ENCODE measurements around the gene CNTD1. TPM values are rescaled to one million over a fixed set of nuclear protein-coding genes. Genes with fewer than 3 reads are reported as not detected.

CNTD1 gene
- total and polyA plus RNA-seq, 2 donors: 0.09 to 0.32 TPM

DNA sequence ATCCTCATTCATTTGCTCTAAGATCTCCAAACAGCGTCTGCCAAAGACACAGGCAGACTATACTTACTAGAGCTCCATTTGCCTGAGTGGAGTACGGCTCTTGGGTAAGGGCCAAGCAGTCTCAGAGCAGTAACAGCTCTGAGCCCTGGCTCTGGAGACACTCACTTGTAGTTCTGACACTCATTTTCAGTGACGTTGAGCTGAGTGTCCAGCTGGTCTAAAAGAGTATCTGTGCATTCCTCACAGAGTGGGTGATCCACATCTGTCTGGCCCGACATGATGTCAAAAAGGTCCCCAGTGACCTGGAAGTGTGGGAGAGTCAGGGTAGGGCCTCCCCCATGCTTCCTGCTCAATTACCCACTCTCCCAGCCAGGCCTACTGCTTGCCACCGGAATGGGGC, 19.7 kb downstream of the CNTD1 start:
- no peak for DNase-seq (ENCODE audit: low read depth in 6 of 9, low spot score in 9 of 9)
- H3K4me3 ChIP-seq (ENCODE audit: low read length in 2 of 2): no peak overlapping the region
- no peak overlapping the region for H3K27ac ChIP-seq (ENCODE audit: low read depth in 1 of 2, low read length in 1 of 2)
- H3K4me1 ChIP-seq (ENCODE audit: control insufficient read depth in 2 of 2, insufficient read depth in 2 of 2, low read length in 2 of 2): peaks cover 9% of the 10 kb centered on the region in 2 donors
- no peaks in the 10 kb centered on the region for H3K9me3 ChIP-seq (ENCODE audit: control insufficient read depth in 2 of 2, insufficient read depth in 1 of 2, low read length in 1 of 2)
- no peaks in the 10 kb centered on the region for H3K27me3 ChIP-seq (ENCODE audit: control insufficient read depth in 2 of 2, insufficient read depth in 1 of 2, low read length in 1 of 2)
- 97% methylated on average over 5 of the region's 5 CpGs for WGBS
- peaks cover 65 to 82% of the 10 kb centered on the region in 2 donors for H3K36me3 ChIP-seq (ENCODE audit: control insufficient read depth in 2 of 2, insufficient read depth in 2 of 2, low read length in 1 of 2)

DNA sequence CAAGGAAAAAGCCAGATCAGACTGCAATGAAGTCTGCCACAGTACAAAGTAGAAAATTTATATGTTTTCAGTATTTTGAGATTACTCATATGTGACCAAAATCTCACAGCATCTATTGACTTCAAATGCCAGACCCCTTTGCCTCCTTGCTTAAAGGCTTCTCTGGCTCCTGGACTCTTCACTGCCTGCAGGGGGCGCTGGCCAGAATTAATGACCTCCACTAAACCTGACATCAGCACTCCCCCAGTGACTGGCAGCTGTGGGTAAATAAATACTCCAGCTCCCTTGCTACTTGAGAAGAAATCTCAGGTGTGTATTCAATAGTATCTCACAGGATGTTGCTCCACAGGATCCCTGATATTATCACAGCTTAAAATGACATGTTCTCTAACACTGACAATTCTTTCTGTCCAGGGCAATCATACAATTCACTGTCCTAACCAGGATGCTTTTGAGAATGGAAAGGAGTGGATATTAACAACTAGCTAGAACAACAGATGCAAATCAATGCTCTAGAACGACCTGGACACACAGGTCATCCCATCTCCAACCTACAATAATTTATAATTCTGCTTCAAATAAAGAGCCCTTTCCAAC, 21.4 kb downstream of the CNTD1 start:
- peaks cover 52 to 66% of the 10 kb centered on the region in 2 donors for H3K36me3 ChIP-seq (ENCODE audit: control insufficient read depth in 2 of 2, insufficient read depth in 2 of 2, low read length in 1 of 2)
- peaks cover 12 to 13% of the 10 kb centered on the region in 2 donors for H3K4me1 ChIP-seq (ENCODE audit: control insufficient read depth in 2 of 2, insufficient read depth in 2 of 2, low read length in 2 of 2)
- no peak overlapping the region for H3K4me3 ChIP-seq (ENCODE audit: low read length in 2 of 2)
- no peaks in the 10 kb centered on the region for H3K27me3 ChIP-seq (ENCODE audit: control insufficient read depth in 2 of 2, insufficient read depth in 1 of 2, low read length in 1 of 2)
- no peak overlapping the region for H3K27ac ChIP-seq (ENCODE audit: low read depth in 1 of 2, low read length in 1 of 2)
- peak in 4 of 9 donors; percentile 28 to 56 (median 39) for DNase-seq (ENCODE audit: low read depth in 6 of 9, low spot score in 9 of 9)
- WGBS: 52% methylated on average over 2 of the region's 2 CpGs
- H3K9me3 ChIP-seq (ENCODE audit: control insufficient read depth in 2 of 2, insufficient read depth in 1 of 2, low read length in 1 of 2): no peaks in the 10 kb centered on the region

DNA sequence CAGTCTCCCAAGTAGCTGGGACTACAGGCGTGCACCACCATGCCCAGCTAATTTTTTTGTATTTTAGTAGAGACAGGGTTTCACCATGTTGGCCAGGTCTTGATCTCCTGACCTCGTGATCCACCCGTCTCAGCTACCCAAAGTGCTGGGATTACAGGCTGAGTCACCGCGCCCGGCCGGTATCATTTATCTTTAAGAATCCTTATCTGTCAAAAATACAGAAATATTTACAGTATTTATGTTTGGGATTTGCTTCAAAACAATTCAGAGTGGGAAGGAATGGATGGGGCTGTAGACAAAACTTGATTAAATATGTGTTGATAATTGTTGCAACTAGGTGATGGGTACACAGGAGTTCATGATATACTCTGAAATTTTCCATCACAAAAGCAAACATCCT, 22.5 kb downstream of the CNTD1 start:
- Histone ChIP-seq H3K4me1 (ENCODE audit: control insufficient read depth in 2 of 2, insufficient read depth in 2 of 2, low read length in 2 of 2) (peaks cover 12 to 13% of the 10 kb centered on the region in 2 donors), H3K9me3 (ENCODE audit: control insufficient read depth in 2 of 2, insufficient read depth in 1 of 2, low read length in 1 of 2) (no peaks in the 10 kb centered on the region), H3K27ac (ENCODE audit: low read depth in 1 of 2, low read length in 1 of 2) (no peak overlapping the region), H3K27me3 (ENCODE audit: control insufficient read depth in 2 of 2, insufficient read depth in 1 of 2, low read length in 1 of 2) (no peaks in the 10 kb centered on the region), H3K4me3 (ENCODE audit: low read length in 2 of 2) (no peak overlapping the region), H3K36me3 (ENCODE audit: control insufficient read depth in 2 of 2, insufficient read depth in 2 of 2, low read length in 1 of 2) (peaks cover 42 to 54% of the 10 kb centered on the region in 2 donors)
- WGBS: 98% methylated on average over 7 of the region's 7 CpGs
- no peak for DNase-seq (ENCODE audit: low read depth in 6 of 9, low spot score in 9 of 9)

DNA sequence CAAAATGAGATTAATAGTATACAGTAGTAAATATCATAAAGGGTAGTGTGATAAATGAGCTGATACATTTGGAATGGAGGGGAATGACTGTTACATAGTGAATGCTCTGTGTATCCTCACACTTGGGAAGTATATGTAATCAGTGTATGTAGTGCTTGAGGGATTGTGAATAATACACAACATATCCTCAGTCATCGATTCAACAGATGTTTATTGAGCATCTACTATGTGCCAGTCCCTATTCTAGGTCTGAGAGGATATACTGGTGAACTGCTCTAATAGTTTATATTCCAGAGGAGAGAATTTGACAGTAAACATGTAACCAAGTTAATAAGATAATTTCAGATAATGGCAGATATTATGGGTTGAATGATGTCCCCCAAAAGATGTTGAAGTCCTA, 28.8 kb downstream of the CNTD1 start:
- Histone ChIP-seq H3K36me3 (ENCODE audit: control insufficient read depth in 2 of 2, insufficient read depth in 2 of 2, low read length in 1 of 2) (peaks cover 0 to under 1% of the 10 kb centered on the region in 2 donors), H3K27me3 (ENCODE audit: control insufficient read depth in 2 of 2, insufficient read depth in 1 of 2, low read length in 1 of 2) (no peaks in the 10 kb centered on the region), H3K9me3 (ENCODE audit: control insufficient read depth in 2 of 2, insufficient read depth in 1 of 2, low read length in 1 of 2) (no peaks in the 10 kb centered on the region), H3K27ac (ENCODE audit: low read depth in 1 of 2, low read length in 1 of 2) (no peak overlapping the region), H3K4me3 (ENCODE audit: low read length in 2 of 2) (no peak overlapping the region), H3K4me1 (ENCODE audit: control insufficient read depth in 2 of 2, insufficient read depth in 2 of 2, low read length in 2 of 2) (peaks cover 11 to 14% of the 10 kb centered on the region in 2 donors)
- no peak for DNase-seq (ENCODE audit: low read depth in 6 of 9, low spot score in 9 of 9)
- 94% methylated on average over 1 of the region's 1 CpG for WGBS

DNA sequence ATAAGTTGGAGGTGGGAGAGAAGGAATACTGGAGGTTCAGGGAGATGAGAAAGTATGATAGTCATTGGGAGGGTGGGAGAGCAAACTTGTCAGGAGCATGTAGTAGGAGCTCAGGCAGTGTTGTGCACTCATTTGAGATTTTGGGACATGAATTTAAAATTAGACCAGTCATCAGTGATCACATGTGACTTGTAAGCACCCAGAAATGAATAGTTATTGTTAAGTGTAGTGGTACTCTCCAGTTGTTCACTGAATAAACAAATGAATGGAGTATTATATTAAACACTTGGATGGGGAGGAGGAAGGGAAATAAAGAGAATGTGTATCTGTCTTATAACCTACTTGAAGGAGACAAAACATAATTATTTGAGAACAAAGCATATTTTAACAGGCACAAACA, 32.3 kb downstream of the CNTD1 start:
- no peak for DNase-seq (ENCODE audit: low read depth in 6 of 9, low spot score in 9 of 9)
- Histone ChIP-seq H3K36me3 (ENCODE audit: control insufficient read depth in 2 of 2, insufficient read depth in 2 of 2, low read length in 1 of 2) (peaks cover 6 to 16% of the 10 kb centered on the region in 2 donors), H3K4me1 (ENCODE audit: control insufficient read depth in 2 of 2, insufficient read depth in 2 of 2, low read length in 2 of 2) (peaks cover 8% of the 10 kb centered on the region in 2 donors), H3K4me3 (ENCODE audit: low read length in 2 of 2) (no peak overlapping the region), H3K27me3 (ENCODE audit: control insufficient read depth in 2 of 2, insufficient read depth in 1 of 2, low read length in 1 of 2) (no peaks in the 10 kb centered on the region), H3K9me3 (ENCODE audit: control insufficient read depth in 2 of 2, insufficient read depth in 1 of 2, low read length in 1 of 2) (no peaks in the 10 kb centered on the region), H3K27ac (ENCODE audit: low read depth in 1 of 2, low read length in 1 of 2) (no peak overlapping the region)

DNA sequence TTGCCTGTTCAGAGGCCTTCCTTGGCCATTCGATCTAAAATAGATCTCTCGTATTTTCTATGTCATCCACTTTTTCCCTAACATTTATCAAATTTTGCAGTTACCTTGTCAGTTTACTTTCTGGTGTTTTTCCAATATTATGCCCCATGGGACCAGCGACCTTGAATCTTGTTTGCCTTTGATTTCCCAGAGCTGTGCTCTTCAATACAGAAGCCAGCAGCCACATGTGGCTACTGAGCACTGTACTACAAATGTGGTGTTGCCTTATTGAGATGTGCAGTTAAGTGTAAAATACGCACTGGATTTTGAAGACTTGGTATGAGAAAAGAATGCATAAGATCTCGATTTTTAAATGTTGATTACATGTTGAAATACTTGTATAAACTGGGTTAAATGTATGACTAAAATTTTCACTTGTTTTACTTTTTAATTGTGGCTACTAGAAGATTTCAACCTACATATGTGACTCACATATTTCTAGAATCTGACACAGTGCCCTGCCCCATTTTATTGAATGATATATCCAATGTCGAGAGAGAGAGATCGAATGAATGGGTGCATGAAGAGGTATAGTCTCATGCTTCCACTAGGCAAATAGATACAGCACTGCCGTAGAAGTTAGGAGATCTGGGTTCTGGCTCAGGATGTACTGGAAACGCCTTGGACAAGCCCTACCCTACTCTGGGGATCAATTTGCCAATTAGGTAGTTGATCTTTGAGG, 33.7 kb downstream of the CNTD1 start:
- Histone ChIP-seq H3K4me1 (ENCODE audit: control insufficient read depth in 2 of 2, insufficient read depth in 2 of 2, low read length in 2 of 2) (peaks cover 8% of the 10 kb centered on the region in 2 donors), H3K27me3 (ENCODE audit: control insufficient read depth in 2 of 2, insufficient read depth in 1 of 2, low read length in 1 of 2) (no peaks in the 10 kb centered on the region), H3K9me3 (ENCODE audit: control insufficient read depth in 2 of 2, insufficient read depth in 1 of 2, low read length in 1 of 2) (no peaks in the 10 kb centered on the region), H3K27ac (ENCODE audit: low read depth in 1 of 2, low read length in 1 of 2) (peak overlapping the region; percentile 74 to 82), H3K4me3 (ENCODE audit: low read length in 2 of 2) (peak overlapping the region; percentile 65 to 94), H3K36me3 (ENCODE audit: control insufficient read depth in 2 of 2, insufficient read depth in 2 of 2, low read length in 1 of 2) (peaks cover 13 to 28% of the 10 kb centered on the region in 2 donors)
- DNase-seq (ENCODE audit: low read depth in 6 of 9, low spot score in 9 of 9): no peak
- 60% methylated on average over 9 of the region's 9 CpGs for WGBS

DNA sequence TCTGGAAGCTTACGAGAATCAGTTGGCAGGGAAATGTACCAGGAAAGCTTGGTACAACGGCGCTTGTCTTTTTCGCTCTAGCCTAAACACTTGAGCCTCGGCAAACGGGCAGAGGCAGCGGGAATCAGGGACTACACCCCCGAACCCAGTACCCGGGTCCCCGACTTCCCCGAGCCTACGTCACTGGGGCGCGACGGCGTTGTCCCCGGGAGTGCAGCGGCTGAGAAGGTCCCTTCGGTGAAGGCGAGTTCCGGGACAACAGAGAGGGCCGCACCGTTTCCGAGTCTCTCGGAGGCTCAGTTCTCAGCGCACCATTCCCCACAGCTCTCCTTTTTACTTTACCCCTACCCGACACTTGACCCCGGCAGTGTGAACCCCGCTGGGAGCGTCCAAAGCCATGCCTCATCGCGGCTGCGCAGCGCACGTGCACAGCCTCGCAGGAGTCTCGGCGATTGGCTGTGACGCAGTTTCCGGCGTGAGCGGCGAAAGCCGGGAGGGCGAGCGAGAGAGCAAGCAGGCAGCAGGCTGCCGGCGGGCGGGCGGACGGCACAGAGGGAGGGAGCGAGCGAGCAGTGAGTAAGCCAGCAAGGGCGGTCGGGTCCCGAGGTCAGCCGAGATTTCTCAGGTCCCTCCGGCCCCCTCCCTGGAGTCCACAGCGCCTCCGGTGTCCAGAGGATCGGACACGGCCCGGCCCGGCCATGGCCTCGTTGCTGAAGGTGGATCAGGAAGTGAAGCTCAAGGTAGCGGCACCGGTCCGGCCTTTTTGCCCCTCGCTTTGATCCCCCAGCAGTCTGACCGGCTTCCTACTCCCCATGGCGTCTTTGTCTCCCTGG, 34.5 kb downstream of the CNTD1 start, which contains the start of gene PSME3:
PSME3 (plus strand) TSS at position 464 of the 833 bp plus-strand sequence; CDS start at position 699, 235 bp downstream.
- peak within 1 kb of the TSS; percentile 65 to 94 for H3K4me3 ChIP-seq (ENCODE audit: low read length in 2 of 2)
- H3K9me3 ChIP-seq (ENCODE audit: control insufficient read depth in 2 of 2, insufficient read depth in 1 of 2, low read length in 1 of 2): no peaks in the 10 kb centered on the region
- H3K27ac ChIP-seq (ENCODE audit: low read depth in 1 of 2, low read length in 1 of 2): peak within 1 kb of the TSS; percentile 74 to 82
- peaks cover 20 to 35% of the 10 kb centered on the region in 2 donors for H3K36me3 ChIP-seq (ENCODE audit: control insufficient read depth in 2 of 2, insufficient read depth in 2 of 2, low read length in 1 of 2)
- H3K4me1 ChIP-seq (ENCODE audit: control insufficient read depth in 2 of 2, insufficient read depth in 2 of 2, low read length in 2 of 2): peaks cover 8% of the 10 kb centered on the region in 2 donors
- H3K27me3 ChIP-seq (ENCODE audit: control insufficient read depth in 2 of 2, insufficient read depth in 1 of 2, low read length in 1 of 2): no peaks in the 10 kb centered on the region
- WGBS: under 1% methylated on average over 71 of the region's 71 CpGs
- peak; percentile 71 to 93 (median 86) for DNase-seq (ENCODE audit: low read depth in 6 of 9, low spot score in 9 of 9)

DNA sequence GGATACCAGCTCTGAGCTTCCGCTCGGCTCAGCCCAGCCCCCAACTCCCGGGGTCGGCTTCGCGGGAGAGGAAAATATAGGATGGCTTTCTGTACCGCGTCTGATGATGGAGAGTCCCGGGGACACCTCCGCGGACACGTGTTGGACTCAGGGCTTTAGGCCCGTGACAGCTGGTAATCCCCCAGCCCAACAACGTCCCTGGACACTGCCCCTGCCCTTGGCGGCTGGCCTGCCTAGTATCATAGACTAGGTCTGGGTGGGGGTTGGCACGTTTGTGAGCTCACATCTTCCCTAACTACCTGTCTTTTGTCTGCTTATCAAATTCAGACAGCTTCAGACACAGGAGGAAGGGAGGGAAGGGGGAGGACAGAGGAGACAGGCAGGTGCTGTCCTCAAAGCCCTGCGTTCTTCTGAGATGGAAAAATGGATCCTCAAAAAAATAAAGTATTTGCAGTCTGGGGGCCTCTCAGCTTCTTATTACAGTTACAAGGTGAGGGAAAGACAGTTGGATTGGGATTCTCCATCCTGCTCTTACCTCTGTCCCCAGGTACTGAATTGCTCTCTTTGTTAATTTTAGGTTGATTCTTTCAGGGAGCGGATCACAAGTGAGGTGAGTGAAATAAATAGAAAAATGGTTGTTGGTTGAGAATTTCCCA, 35.2 kb downstream of the CNTD1 start:
- Histone ChIP-seq H3K27ac (ENCODE audit: low read depth in 1 of 2, low read length in 1 of 2) (peak overlapping the region; percentile 46 to 82), H3K36me3 (ENCODE audit: control insufficient read depth in 2 of 2, insufficient read depth in 2 of 2, low read length in 1 of 2) (peaks cover 28 to 43% of the 10 kb centered on the region in 2 donors), H3K4me1 (ENCODE audit: control insufficient read depth in 2 of 2, insufficient read depth in 2 of 2, low read length in 2 of 2) (peaks cover 8% of the 10 kb centered on the region in 2 donors), H3K27me3 (ENCODE audit: control insufficient read depth in 2 of 2, insufficient read depth in 1 of 2, low read length in 1 of 2) (no peaks in the 10 kb centered on the region), H3K9me3 (ENCODE audit: control insufficient read depth in 2 of 2, insufficient read depth in 1 of 2, low read length in 1 of 2) (no peaks in the 10 kb centered on the region), H3K4me3 (ENCODE audit: low read length in 2 of 2) (peak overlapping the region; percentile 65 to 94)
- DNase-seq (ENCODE audit: low read depth in 6 of 9, low spot score in 9 of 9): no peak
- WGBS: 8% methylated on average over 18 of the region's 18 CpGs
